H1 (cell line): ENCODE measurements around the gene GPR156. TPM values are rescaled to one million over a fixed set of nuclear protein-coding genes. Genes with fewer than 3 reads are reported as not detected.

ENCODE experiments used
- CTCF ChIA-PET: fragments of 300-600 bp; sonication (Branson Sonifier 250); formaldehyde crosslinking; loops from one replicate; lab custom pipeline; 2021; ENCODE audit not compliant: partially characterized antibody; lab: Charles Lee
- POLR2A ChIA-PET: fragments of 300-600 bp; sonication (Branson Sonifier 250); formaldehyde crosslinking; loops from one replicate; lab custom pipeline; 2021; ENCODE audit warnings: inconsistent platforms; ENCODE audit not compliant: partially characterized antibody; lab: Charles Lee
- DNase-seq, 2 experiments: peaks; one replicate each; pipeline versions ENCODE4 v3.0.0 to v3.0.0-alpha.2; 2010 to 2022; ENCODE audit warnings: low spot score in 2 of 2, low read depth in 1 of 2, mixed read lengths in 1 of 2
- FAIRE-seq: peaks from 2 replicates; lab custom pipeline; 2011; peaks lifted over from hg19 to GRCh38; lab: Jason Lieb, UNC
- H2AFZ ChIP-seq: 2 replicates; pipeline ENCODE4 v1.8.1; 2012; ENCODE audit warnings: low read length, inconsistent platforms
- H2AK5ac ChIP-seq: 2 replicates; pipeline ENCODE4 v1.6.1; 2013; ENCODE audit warnings: low read depth, low read length
- H2BK120ac ChIP-seq: replicated peaks from 2 replicates; pipeline ENCODE3; 2013; ENCODE audit warnings: low read depth, low read length, inconsistent platforms
- H2BK12ac ChIP-seq: 2 replicates; pipeline ENCODE4 v1.6.1; 2013; ENCODE audit warnings: low read depth, low read length
- H2BK15ac ChIP-seq: 2 replicates; pipeline ENCODE4 v1.6.1; 2013; ENCODE audit warnings: low read length
- H2BK20ac ChIP-seq: 2 replicates; pipeline ENCODE4 v1.6.1; 2013; ENCODE audit warnings: low read length
- H2BK5ac ChIP-seq: 2 replicates; pipeline ENCODE4 v1.6.1; 2013; ENCODE audit warnings: low read depth, low read length
- H3K14ac ChIP-seq: 2 replicates; pipeline ENCODE4 v1.6.1; 2013; ENCODE audit warnings: inconsistent platforms; ENCODE audit not compliant: insufficient read length
- H3K18ac ChIP-seq: 2 replicates; pipeline ENCODE4 v1.6.1; 2013; ENCODE audit warnings: low read length; ENCODE audit errors: extremely low read depth
- H3K23ac ChIP-seq: 2 replicates; pipeline ENCODE4 v1.6.1; 2013; ENCODE audit warnings: inconsistent platforms; ENCODE audit not compliant: insufficient read length
- H3K23me2 ChIP-seq: 2 replicates; pipeline ENCODE4 v1.6.1; 2013; ENCODE audit warnings: low read depth, low read length
- H3K27ac ChIP-seq: 2 replicates; pipeline ENCODE4 v1.6.1; 2011; ENCODE audit warnings: low read depth, low read length, inconsistent platforms
- H3K27me3 ChIP-seq, 4 experiments: replicated peaks in 1 of 4; 1 replicate in 1 of 4; 2 replicates in 3 of 4; pipeline versions ENCODE4 v1.6.1 to v1.8.1; 2011 to 2013; ENCODE audit warnings: low read length in 3 of 4, mild to moderate bottlenecking in 3 of 4, inconsistent platforms in 2 of 4, mixed read lengths in 2 of 4, moderate library complexity in 1 of 4; ENCODE audit not compliant: control insufficient read depth in 3 of 4, insufficient read depth in 3 of 4; ENCODE audit errors: extremely low read depth in 1 of 4
- H3K36me3 ChIP-seq, 4 experiments: 2 replicates each; pipeline versions ENCODE4 v1.6.1 to v1.8.1; 2011 to 2013; ENCODE audit warnings: mild to moderate bottlenecking in 4 of 4, low read length in 3 of 4, moderate library complexity in 2 of 4, control low read depth in 1 of 4, inconsistent platforms in 1 of 4; ENCODE audit not compliant: insufficient read depth in 4 of 4, control insufficient read depth in 2 of 4
- H3K4ac ChIP-seq: replicated peaks from 2 replicates; pipeline ENCODE3; 2013; ENCODE audit warnings: low read length, low read depth, mixed read lengths, inconsistent platforms; ENCODE audit not compliant: insufficient read length
- H3K4me1 ChIP-seq, 4 experiments: replicated peaks in 1 of 4; 1 replicate in 1 of 4; 2 replicates in 3 of 4; pipeline versions ENCODE4 v1.6.1 to v1.8.1; 2011 to 2013; ENCODE audit warnings: low read length in 3 of 4, inconsistent platforms in 2 of 4, mixed read lengths in 1 of 4; ENCODE audit not compliant: insufficient read depth in 4 of 4, control insufficient read depth in 3 of 4
- H3K4me2 ChIP-seq, 2 experiments: 2 replicates each; pipeline versions ENCODE4 v1.6.1 to v1.8.1; 2011 to 2013; ENCODE audit warnings: low read depth in 2 of 2, low read length in 2 of 2, control low read depth in 1 of 2, inconsistent platforms in 1 of 2, mild to moderate bottlenecking in 1 of 2; ENCODE audit not compliant: insufficient read depth in 1 of 2
- H3K4me3 ChIP-seq, 4 experiments: fragments of 200-600, 300-600 bp in 1 of 4; sonication (generic), shearing (Covaris generic), sonication (Bioruptor Twin) in 1 of 4; 2 replicates each; pipeline versions ENCODE4 v1.5.1 to v1.8.1; 2011 to 2016; ENCODE audit warnings: low read length in 4 of 4, low read depth in 3 of 4, control low read depth in 2 of 4, inconsistent platforms in 2 of 4, mild to moderate bottlenecking in 2 of 4, mixed read lengths in 1 of 4, moderate library complexity in 1 of 4; ENCODE audit not compliant: insufficient read depth in 2 of 4; ENCODE audit errors: extremely low read depth in 1 of 4
- H3K56ac ChIP-seq: replicated peaks from 2 replicates; pipeline ENCODE3; 2013; ENCODE audit warnings: low read depth, mild to moderate bottlenecking, mixed read lengths, low read length, inconsistent platforms; ENCODE audit not compliant: insufficient read length
- H3K79me1 ChIP-seq: 2 replicates; pipeline ENCODE4 v1.6.1; 2013; ENCODE audit warnings: low read depth, low read length, control low read depth
- H3K79me2 ChIP-seq, 2 experiments: 2 replicates each; pipeline versions ENCODE4 v1.6.1 to v1.8.1; 2012 to 2013; ENCODE audit warnings: low read length in 2 of 2, mild to moderate bottlenecking in 2 of 2, inconsistent platforms in 1 of 2; ENCODE audit not compliant: insufficient read depth in 2 of 2, control insufficient read depth in 1 of 2
- H3K9ac ChIP-seq, 4 experiments: replicated peaks in 1 of 4; 1 replicate in 1 of 4; 2 replicates in 3 of 4; pipeline versions ENCODE4 v1.6.1 to v1.8.1; 2011 to 2013; ENCODE audit warnings: low read depth in 3 of 4, low read length in 3 of 4, control low read depth in 2 of 4, mild to moderate bottlenecking in 2 of 4, moderate library complexity in 2 of 4, inconsistent platforms in 1 of 4; ENCODE audit errors: extremely low read depth in 1 of 4
- H3K9me3 ChIP-seq, 2 experiments: 2 replicates each; pipeline versions ENCODE4 v1.6.1 to v1.8.1; 2012 to 2013; ENCODE audit warnings: mild to moderate bottlenecking in 2 of 2, moderate library complexity in 2 of 2, control low read depth in 1 of 2, inconsistent platforms in 1 of 2, low read depth in 1 of 2, low read length in 1 of 2, mixed read lengths in 1 of 2; ENCODE audit not compliant: insufficient read depth in 2 of 2
- H4K20me1 ChIP-seq, 2 experiments: replicated peaks in 1 of 2; 2 replicates each; pipeline versions ENCODE3 to v1.8.1; 2011 to 2013; ENCODE audit warnings: inconsistent platforms in 2 of 2, low read length in 2 of 2, mild to moderate bottlenecking in 1 of 2; ENCODE audit not compliant: insufficient read depth in 2 of 2, control insufficient read depth in 1 of 2
- H4K5ac ChIP-seq: 2 replicates; pipeline ENCODE4 v1.6.1; 2013; ENCODE audit warnings: low read length, low read depth, mixed read lengths, inconsistent platforms; ENCODE audit not compliant: insufficient read length
- H4K8ac ChIP-seq: 2 replicates; pipeline ENCODE4 v1.8.0; 2013; ENCODE audit warnings: mild to moderate bottlenecking, moderate library complexity, low read length, inconsistent platforms; ENCODE audit not compliant: insufficient read depth; ENCODE audit errors: extremely low read depth
- H4K91ac ChIP-seq: replicated peaks from 2 replicates; pipeline ENCODE3; 2013; ENCODE audit warnings: low read length, mixed read lengths, inconsistent platforms; ENCODE audit not compliant: insufficient read length
- WGBS, 2 experiments: shearing (Covaris generic) in 1 of 2; methylation state at CpG; one replicate each; pipeline versions ENCODE4 v1.1.6 to v1.1.7; 2013 to 2015; ENCODE audit warnings: low lambda C conversion rate in 2 of 2, mixed read lengths in 2 of 2, inconsistent platforms in 1 of 2, low coverage in 1 of 2, missing lambda C conversion rate in 1 of 2; ENCODE audit not compliant: insufficient replicate concordance in 2 of 2, insufficient coverage in 1 of 2, insufficient read length in 1 of 2; ENCODE audit errors: extremely low coverage in 1 of 2, missing lambda C conversion rate in 1 of 2; 5-methylcytosine and 5-hydroxymethylcytosine counted together
- polyA plus RNA-seq, 7 experiments: library from polyadenylated mRNA; depleted of rRNA in 3 of 7; stranded (reverse) in 5 of 7; unstranded in 2 of 7; fragments of >200 nt in 5 of 7; fragments of 200-250 nt in 2 of 7; gene quantifications; 1 replicate in 5 of 7; 2 replicates in 1 of 7; 4 replicates in 1 of 7; pipeline versions ENCODE4 v1.2.1 to v1.2.3, GENCODE V29; 2011 to 2013; ENCODE audit warnings: missing spikeins in 2 of 7, mixed read lengths in 2 of 7
- total RNA-seq: library from RNA; stranded (reverse); fragmentation: NEBNext Ultra II Directional; extraction: Animal tissue kit (Norgen Biotek cat#: 25700); gene quantifications from 2 replicates; pipeline ENCODE4 v1.2.1, GENCODE V29; 2021

GPR156 gene
- total and polyA plus RNA-seq, 2 of the 8 experiments (the other 6 are each of a cell fraction or from before 2014, with no cell fraction given): 1.6 to 1.8 TPM

DNA sequence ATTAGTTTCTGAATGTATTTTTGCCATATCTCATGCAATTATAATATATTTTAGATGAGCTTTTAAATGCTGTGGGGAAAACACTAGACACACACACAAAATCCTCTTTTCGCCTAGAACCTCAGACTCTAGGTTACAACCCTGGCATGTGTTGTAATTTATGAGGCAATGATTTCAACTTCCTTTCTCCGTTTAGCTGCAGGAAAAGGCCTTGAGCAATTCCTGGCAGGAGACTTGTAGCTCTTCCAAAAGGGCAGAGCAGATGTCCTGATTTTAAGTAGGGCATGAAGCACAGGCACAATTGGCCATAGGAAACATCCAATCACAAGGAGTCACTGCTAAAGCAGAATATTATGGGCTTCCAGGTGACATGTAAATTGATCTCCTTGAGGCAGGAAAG, 82.0 kb downstream of the GPR156 start:
- Histone ChIP-seq H3K36me3 (no peaks in the 10 kb centered on the region), H4K5ac (no peak overlapping the region), H4K20me1 (no peaks in the 10 kb centered on the region), H3K14ac (no peak overlapping the region), H3K56ac (no peak overlapping the region), H4K91ac (no peak overlapping the region), H2AK5ac (no peak overlapping the region), H3K23me2 (no peaks in the 10 kb centered on the region), H4K8ac (no peak overlapping the region), H3K79me1 (no peaks in the 10 kb centered on the region), H3K9ac (no peak overlapping the region), H3K79me2 (no peaks in the 10 kb centered on the region), H3K27me3 (no peaks in the 10 kb centered on the region), H3K4me3 (no peak overlapping the region), H3K23ac (no peak overlapping the region), H3K18ac (no peak overlapping the region), H2BK5ac (no peak overlapping the region), H2BK20ac (no peak overlapping the region), H2BK120ac (no peak overlapping the region), H3K4me1 (no peaks in the 10 kb centered on the region), H2BK15ac (no peak overlapping the region), H2AFZ (peak overlapping the region; percentile 77; the same call in 1 of the 2 replicates), H3K4ac (no peak overlapping the region), H3K27ac (no peak overlapping the region), H3K9me3 (no peaks in the 10 kb centered on the region), H3K4me2 (no peak overlapping the region), H2BK12ac (no peak overlapping the region)
- 62% methylated on average over 2 of the region's 2 CpGs; no CpG with 5 or more reads in 1 of the 2 experiments for WGBS, 2 experiments
- FAIRE-seq: no peak
- no peak for DNase-seq
- CTCF ChIA-PET: interaction anchor here (0.6 to 1.1 kb wide), 3 partner anchors 56 to 453 kb away, joined by 3 to 5 read pairs (median 3); no protein-coding TSS in a partner anchor
- POLR2A ChIA-PET: no interaction called here
